B cell (primary cell): ENCODE data around the gene TAS2R41.

ENCODE experiments used
- EZH2 ChIP-seq: IDR thresholded peaks from 2 replicates; pipeline ENCODE4 v1.6.1; 2012; ENCODE audit warnings: borderline replicate concordance, low read depth, mild to moderate bottlenecking, moderate library complexity, low read length; ENCODE audit not compliant: insufficient read depth, poor library complexity, severe bottlenecking
- TF ChIP-seq, protein P1 (sequence below): fragments of 200-600 bp; IDR thresholded peaks from one replicate; pipeline ENCODE4 v1.8.0; 2022; ENCODE audit warnings: antibody characterized with exemption, mild to moderate bottlenecking

DNA sequence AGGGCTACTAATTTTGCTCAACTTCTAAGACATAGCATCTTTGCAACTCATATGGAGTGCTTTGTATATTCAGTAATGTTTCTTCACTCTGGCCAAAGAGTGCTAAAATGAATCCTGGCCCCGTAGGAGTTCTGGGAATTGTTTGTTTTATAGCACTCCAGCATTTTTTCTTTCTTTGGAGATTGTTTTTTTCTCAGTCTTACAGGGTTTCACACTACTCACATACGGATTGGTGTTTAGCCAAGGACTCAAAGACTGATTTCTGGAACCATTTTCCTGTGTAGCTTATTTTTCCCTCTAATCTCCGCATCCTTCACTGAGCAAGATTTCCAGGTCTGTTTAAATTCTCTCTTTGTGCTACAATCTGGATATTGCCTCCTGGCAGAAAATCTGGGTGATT, 6.4 kb downstream of the TAS2R41 start:
- TF ChIP-seq, protein P1, sequence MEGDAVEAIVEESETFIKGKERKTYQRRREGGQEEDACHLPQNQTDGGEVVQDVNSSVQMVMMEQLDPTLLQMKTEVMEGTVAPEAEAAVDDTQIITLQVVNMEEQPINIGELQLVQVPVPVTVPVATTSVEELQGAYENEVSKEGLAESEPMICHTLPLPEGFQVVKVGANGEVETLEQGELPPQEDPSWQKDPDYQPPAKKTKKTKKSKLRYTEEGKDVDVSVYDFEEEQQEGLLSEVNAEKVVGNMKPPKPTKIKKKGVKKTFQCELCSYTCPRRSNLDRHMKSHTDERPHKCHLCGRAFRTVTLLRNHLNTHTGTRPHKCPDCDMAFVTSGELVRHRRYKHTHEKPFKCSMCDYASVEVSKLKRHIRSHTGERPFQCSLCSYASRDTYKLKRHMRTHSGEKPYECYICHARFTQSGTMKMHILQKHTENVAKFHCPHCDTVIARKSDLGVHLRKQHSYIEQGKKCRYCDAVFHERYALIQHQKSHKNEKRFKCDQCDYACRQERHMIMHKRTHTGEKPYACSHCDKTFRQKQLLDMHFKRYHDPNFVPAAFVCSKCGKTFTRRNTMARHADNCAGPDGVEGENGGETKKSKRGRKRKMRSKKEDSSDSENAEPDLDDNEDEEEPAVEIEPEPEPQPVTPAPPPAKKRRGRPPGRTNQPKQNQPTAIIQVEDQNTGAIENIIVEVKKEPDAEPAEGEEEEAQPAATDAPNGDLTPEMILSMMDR, result no peak
- no peak for TF ChIP-seq EZH2
